Motor neuron (in vitro differentiated cells): ENCODE data around the gene CCBE1. TPM values are rescaled to one million over a fixed set of nuclear protein-coding genes. Genes with fewer than 3 reads are reported as not detected.

Experiments used
- ATAC-seq, 8 experiments: fragments of 200-7000 bp; cut with Tn5 transposase; replicated peaks in 6 of 8; 2 replicates each; pipeline ENCODE4 v1.8.0; 2021; ENCODE audit warnings: mild to moderate bottlenecking in 8 of 8, moderate library complexity in 8 of 8
- H3K27ac ChIP-seq, 2 donors: fragments of 250-450 bp; sonication (Bioruptor Pico); 2 replicates each; pipeline ENCODE4 v1.9.0; 2021; ENCODE audit warnings: antibody characterized with exemption in 2 of 2, mild to moderate bottlenecking in 2 of 2, moderate library complexity in 1 of 2
- H3K4me1 ChIP-seq, 2 donors: fragments of 250-450 bp; sonication (Bioruptor Pico); replicated peaks in 1 of 2; 2 replicates each; pipeline ENCODE4 v1.6.1; 2021; ENCODE audit warnings: antibody characterized with exemption in 2 of 2, mild to moderate bottlenecking in 2 of 2, moderate library complexity in 1 of 2
- H3K4me3 ChIP-seq, 5 donors: fragments of 250-450 bp; sonication (Bioruptor Pico); 2 replicates each; pipeline ENCODE4 v1.9.0; 2021; ENCODE audit warnings: antibody characterized with exemption in 5 of 5, mild to moderate bottlenecking in 5 of 5, moderate library complexity in 4 of 5
- WGBS, 10 experiments: fragments of 450-650 bp; shearing (Covaris generic); methylation state at CpG; one replicate each; pipeline ENCODE4 v1.0.0; 2022; 5-methylcytosine and 5-hydroxymethylcytosine counted together
- in situ Hi-C, 9 experiments: fragments of 400-800 bp; cut with MboI; loops; one replicate each; pipeline ENCODE4 v1.15.0; 2021; ENCODE audit warnings: low sequenced_read_pairs in 9 of 9, low pct_unique_long_range_greater_than_20kb in 2 of 9; ENCODE audit not compliant: unreplicated experiment in 9 of 9
- total RNA-seq, 8 experiments: library from RNA; unstranded; fragments of 300-600 nt; gene quantifications; 2 replicates each; pipeline versions ENCODE4 v1.2.3 to v1.2.4, GENCODE V29; 2022

Gene CCBE1
- total RNA-seq, 8 experiments from 2014 or later = 0.04 to 5.5 (median 1.1) TPM

DNA sequence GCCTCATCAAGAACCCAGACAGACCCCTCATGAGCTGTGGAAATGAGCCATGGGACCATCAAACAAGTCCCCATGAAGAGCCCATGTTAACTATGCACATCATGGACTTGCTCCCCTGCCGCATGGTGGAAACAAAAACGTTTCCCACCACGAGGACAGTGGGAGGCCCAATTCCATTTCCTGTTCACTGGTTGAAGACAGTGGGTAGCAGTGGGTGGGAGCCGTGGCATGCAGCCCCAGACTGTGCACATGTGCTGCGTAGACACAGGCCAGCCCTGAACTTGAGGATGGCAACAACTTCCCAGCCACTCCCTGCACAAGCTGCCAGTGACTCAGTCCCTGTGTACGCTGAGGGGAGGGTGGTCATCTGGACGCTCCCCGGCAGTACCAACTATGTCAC lies 229.7 kb downstream of the CCBE1 start:
- H3K4me3 ChIP-seq = no peak overlapping the region
- peak in 1 of 8 experiments; percentile 20 for ATAC-seq
- H3K27ac ChIP-seq = no peak overlapping the region
- 20 to 100% (median 80%) methylated on average over 1 to 3 of the region's 8 CpGs; no CpG with 5 or more reads in 3 of the 10 experiments for WGBS, 10 experiments
- H3K4me1 ChIP-seq = peaks cover 2 to 3% of the 10 kb centered on the region in 2 donors
- in situ Hi-C loops = loop anchor here (10.0 to 25.0 kb wide), 5 partner anchors 145 to 370 kb away; no protein-coding TSS in a partner anchor

DNA sequence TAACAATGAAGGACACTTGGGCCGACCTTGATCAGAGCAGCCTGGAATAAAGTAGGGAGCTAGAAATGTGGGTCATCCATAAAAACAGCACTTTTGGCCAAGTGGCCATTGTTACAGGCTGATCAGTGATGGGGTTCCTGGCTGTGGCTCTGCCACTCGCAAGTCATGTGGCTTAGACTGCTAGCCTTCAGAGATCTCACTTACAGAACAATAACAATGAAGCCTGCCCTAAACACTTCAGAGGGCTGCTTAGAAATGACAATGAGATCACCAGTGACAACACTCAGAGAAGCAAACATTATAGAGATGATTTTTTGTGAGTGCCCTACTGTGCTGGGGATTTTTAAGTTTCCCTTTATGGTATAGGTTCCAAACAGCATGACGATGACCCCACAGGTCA lies 230.2 kb downstream of the CCBE1 start:
- 63 to 100% (median 90%) methylated on average over 1 to 3 of the region's 3 CpGs; no CpG with 5 or more reads in 2 of the 10 experiments for WGBS, 10 experiments
- peak in 5 of 8 experiments; percentile 61 to 83 (median 76) for ATAC-seq
- no peak overlapping the region for H3K4me3 ChIP-seq
- H3K4me1 ChIP-seq = peaks cover 2 to 3% of the 10 kb centered on the region in 2 donors
- in situ Hi-C loops = loop anchor here (10.0 to 25.0 kb wide), 5 partner anchors 145 to 370 kb away; no protein-coding TSS in a partner anchor
- H3K27ac ChIP-seq = no peak overlapping the region

DNA sequence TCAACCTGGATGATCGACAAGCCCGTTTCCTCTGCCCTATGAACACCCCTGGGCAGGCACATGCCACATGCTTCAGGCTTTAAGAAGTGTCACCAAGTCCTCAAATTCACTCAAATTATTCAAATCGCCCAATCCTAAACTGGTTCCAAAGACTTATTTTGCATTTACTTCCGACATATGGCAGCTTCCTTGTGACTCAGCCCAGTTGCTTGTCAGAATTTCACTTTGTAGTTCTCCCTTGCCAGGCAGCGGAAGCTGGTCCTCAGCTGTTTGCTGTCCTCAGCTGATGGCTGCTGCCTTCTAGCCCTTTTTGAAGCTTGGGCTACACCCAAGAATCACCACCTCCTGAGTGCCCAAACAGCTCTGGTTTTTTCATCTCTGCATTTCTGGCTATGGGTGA lies 232.7 kb downstream of the CCBE1 start:
- ATAC-seq = peak in 2 of 8 experiments; percentile 94
- in situ Hi-C loops = loop anchor here (10.0 to 25.0 kb wide), 5 partner anchors 148 to 373 kb away; no protein-coding TSS in a partner anchor
- H3K4me1 ChIP-seq = peaks cover 6 to 10% of the 10 kb centered on the region in 2 donors
- WGBS, 10 experiments = 30 to 90% (median 68%) methylated on average over 1 to 5 of the region's 5 CpGs; no CpG with 5 or more reads in 4 of the 10 experiments
- no peak overlapping the region for H3K4me3 ChIP-seq
- no peak overlapping the region for H3K27ac ChIP-seq

DNA sequence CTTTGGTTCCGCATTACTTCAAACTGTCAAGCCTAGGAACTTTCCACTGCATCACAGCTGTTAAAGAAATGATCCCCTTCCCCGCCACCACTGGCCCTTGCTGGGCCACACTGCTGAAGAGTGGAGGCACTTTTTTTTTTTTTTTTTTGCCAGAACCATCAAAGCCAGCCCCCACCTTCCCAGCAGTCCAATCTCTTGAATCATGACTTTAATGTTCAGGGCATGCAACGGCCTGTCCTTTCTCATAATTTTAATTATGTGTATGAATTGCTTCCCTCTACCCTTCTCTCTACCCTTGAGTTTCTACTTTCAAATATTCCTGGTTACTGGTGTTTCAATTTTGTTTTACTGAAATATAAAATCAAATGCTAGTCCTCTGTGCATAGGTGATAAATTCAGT lies 236.1 kb downstream of the CCBE1 start:
- in situ Hi-C loops = loop anchor here (10.0 to 25.0 kb wide), 5 partner anchors 151 to 376 kb away; no protein-coding TSS in a partner anchor
- WGBS, 10 experiments = 40 to 100% (median 72%) methylated on average over 1 to 3 of the region's 3 CpGs
- H3K27ac ChIP-seq = no peak overlapping the region
- no peak overlapping the region for H3K4me3 ChIP-seq
- peaks cover 6 to 7% of the 10 kb centered on the region in 2 donors for H3K4me1 ChIP-seq
- ATAC-seq = no peak

DNA sequence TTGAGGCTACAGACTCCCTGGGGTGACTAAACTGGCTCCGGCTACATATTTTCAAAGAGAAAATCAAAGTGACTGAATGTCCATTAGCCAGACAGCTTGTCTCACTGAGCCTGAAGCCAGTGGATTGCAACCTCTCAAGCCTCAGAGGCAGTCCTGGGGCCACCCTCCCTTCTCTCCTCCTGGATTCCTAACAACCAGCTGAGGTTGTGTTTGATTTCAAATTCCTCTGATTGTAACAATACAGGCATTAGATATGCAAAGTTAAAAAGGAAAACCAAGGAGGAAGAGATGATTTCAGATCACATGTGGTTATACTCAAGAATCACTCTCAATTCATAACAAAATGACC lies 237.2 kb downstream of the CCBE1 start:
- Histone ChIP-seq H3K27ac (no peak overlapping the region), H3K4me3 (no peak overlapping the region), H3K4me1 (peaks cover 12 to 13% of the 10 kb centered on the region in 2 donors)
- in situ Hi-C loops = loop anchor here (10.0 to 25.0 kb wide), 5 partner anchors 152 to 377 kb away; no protein-coding TSS in a partner anchor
- ATAC-seq = no peak
- 100% methylated on average over 1 of the region's 1 CpG; no CpG with 5 or more reads in 7 of the 10 experiments for WGBS, 10 experiments

DNA sequence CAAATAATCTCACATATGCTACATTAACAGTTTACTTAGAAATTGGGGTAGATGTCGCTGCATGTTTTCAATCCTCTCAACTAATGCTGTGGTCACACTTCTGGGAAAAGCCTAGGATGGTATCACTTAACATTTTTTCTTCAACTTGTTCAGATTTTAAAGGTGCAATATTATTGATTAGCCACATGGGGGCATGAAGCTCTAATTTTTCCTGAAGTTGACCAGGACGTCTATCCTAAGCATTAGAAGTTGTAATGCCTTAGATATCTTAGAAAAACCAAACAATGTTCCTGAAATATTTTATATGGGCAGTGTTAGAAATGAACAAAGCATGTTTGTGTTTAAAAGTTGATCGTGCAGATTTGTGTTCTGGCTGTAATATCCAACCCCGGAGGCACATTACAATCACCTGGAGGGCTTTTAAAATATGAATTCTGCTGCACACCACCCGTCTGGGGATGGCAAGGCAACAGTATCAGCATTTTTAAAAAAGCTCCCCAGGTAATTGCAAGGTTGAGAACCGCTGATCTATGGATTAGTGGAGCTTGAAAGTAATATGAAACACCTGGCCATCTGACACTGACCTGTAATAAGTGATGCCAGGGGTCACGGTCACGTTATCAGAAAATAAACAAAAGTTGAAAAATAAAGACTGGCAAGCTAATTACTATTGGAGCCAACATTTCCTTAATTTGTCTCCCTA lies 237.7 kb downstream of the CCBE1 start:
- in situ Hi-C loops = loop anchor here (10.0 to 25.0 kb wide), 5 partner anchors 153 to 378 kb away; no protein-coding TSS in a partner anchor

DNA sequence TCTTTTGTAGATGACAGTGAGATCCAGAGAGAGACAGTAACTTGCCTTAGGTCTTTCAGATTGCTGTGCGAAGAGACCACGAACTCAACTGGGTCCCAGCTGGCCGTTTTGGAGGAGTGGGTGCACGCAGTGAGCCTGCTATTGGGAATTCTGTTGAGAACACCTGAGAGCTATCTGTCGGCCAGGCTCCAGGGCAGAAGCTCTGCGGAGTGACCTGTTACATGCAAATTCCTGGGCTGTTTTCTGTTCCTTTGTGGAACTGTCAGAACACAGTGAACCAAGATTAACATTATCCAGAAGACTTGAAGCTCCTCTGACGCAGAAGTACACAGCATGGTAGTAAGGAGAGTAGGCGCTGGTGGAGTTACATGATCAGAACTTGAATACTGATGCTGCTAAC lies 238.6 kb downstream of the CCBE1 start:
- H3K27ac ChIP-seq = no peak overlapping the region
- WGBS, 10 experiments = 27 to 92% (median 70%) methylated on average over 2 to 7 of the region's 8 CpGs; no CpG with 5 or more reads in 3 of the 10 experiments
- in situ Hi-C loops = loop anchor here in 7 of 9 experiments (25.0 kb wide), 3 partner anchors 154 to 379 kb away; no protein-coding TSS in a partner anchor
- H3K4me1 ChIP-seq = peaks cover 12 to 17% of the 10 kb centered on the region in 2 donors
- no peak overlapping the region for H3K4me3 ChIP-seq
- no peak for ATAC-seq

More for the DNA sequence above, 237.7 kb downstream of the CCBE1 start:
- H3K27ac ChIP-seq = no peak overlapping the region
- WGBS, 10 experiments = 0 to 34% (median 3%) methylated on average over 1 to 5 of the region's 8 CpGs
- peak in 4 of 8 experiments; percentile 39 to 63 (median 44) for ATAC-seq
- no peak overlapping the region for H3K4me3 ChIP-seq
- peaks cover 12 to 17% of the 10 kb centered on the region in 2 donors for H3K4me1 ChIP-seq

DNA sequence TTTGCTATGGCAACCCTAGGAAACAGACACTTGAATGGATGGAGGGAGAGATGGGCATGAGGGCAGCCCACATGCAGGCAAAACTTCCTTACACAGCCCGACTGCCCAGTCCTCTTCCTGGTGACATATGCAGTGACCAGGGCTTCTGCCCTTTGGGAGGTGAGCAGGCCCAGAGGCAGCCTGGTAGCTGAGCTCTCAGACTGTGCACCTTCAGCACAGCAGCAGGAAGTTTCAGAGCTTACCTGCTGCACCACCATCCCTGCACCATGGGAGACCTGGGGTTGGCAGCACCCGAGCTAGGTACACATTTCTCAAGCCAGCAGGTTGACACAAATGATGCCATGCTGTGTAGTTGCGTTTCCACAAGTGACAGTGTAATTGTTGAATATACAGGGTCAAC lies 240.6 kb downstream of the CCBE1 start:
- WGBS, 10 experiments = 75 to 92% (median 80%) methylated on average over 1 to 2 of the region's 3 CpGs; no CpG with 5 or more reads in 6 of the 10 experiments
- in situ Hi-C loops = loop anchor here in 7 of 9 experiments (25.0 kb wide), 3 partner anchors 156 to 381 kb away; no protein-coding TSS in a partner anchor
- no peak for ATAC-seq

DNA sequence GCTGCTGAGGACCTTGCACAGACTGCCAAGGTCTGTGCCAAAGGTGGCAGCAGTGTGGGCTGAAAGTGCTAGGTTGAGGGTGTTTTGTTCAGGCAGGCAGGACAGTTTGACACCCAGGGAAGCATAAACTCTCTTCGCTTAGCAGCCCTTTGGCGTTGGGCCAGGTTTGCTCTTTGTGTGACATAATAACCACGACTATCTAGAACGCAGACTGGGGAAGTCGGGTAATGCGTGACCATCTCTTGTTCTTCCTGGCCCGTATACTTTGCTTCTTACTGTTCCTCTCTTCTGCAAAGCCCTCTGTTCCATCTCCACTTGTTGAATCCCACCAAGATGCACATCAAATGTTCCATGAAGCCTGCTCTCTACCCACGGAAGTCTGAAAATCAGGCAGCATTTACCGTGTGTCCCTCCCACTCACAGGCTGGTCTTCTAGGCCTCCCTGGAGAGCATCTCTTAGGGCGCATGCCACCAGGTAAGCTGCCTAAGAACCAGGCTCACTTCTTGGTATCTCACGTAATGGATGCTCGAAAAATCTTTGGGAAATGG lies 241.4 kb downstream of the CCBE1 start:
- Histone ChIP-seq H3K4me1 (peaks cover 12 to 17% of the 10 kb centered on the region in 2 donors), H3K4me3 (no peak overlapping the region), H3K27ac (no peak overlapping the region)
- WGBS, 10 experiments = 66 to 100% (median 80%) methylated on average over 2 to 10 of the region's 12 CpGs; no CpG with 5 or more reads in 2 of the 10 experiments
- peak in 1 of 8 experiments; percentile 2 for ATAC-seq
- in situ Hi-C loops = loop anchor here in 7 of 9 experiments (25.0 kb wide), 3 partner anchors 156 to 381 kb away; no protein-coding TSS in a partner anchor

More for the DNA sequence above, 240.6 kb downstream of the CCBE1 start:
- Histone ChIP-seq H3K27ac (no peak overlapping the region), H3K4me1 (peaks cover 12 to 17% of the 10 kb centered on the region in 2 donors), H3K4me3 (no peak overlapping the region)

DNA sequence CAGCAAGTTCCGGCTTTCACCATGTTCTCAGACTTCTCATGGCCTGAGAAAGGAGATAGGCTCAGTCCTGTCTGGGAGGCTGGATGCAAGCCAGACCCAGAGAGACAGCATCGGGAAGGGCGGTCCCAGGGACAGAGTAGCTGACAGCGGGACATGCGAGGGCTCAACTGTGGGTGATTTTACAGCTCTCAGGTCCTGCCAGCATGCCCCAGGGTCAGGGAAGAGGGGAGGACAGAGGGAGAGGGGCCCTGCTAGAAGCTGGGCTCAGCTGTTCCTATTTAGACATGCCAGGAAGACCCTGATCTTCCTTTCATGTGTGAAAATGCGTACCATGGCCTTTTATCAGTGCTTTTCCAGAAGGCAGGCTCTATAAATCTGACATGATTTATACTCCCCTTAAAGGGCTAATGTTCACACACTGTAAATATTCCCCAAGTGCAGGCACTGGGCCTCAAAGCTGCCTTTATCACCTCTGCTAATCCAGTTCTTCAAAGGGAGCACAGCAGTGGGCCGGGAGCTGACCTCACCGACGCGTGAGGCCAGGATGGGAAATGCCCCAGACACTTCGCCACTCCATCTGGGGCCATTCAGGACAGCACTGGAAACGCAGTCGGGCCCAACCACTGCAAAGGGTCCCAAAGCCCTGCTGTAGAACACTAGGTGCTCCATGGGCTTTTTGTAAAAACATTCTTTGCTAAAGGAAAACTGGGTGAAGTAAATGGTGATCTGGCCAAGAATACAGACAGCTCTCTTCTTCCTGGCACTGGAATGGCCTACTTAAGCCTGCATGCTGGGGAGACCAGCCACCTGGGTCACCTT lies 242.1 kb downstream of the CCBE1 start:
- 35 to 100% (median 67%) methylated on average over 1 to 11 of the region's 13 CpGs; no CpG with 5 or more reads in 4 of the 10 experiments for WGBS, 10 experiments
- in situ Hi-C loops = loop anchor here in 7 of 9 experiments (25.0 kb wide), 3 partner anchors 157 to 382 kb away; no protein-coding TSS in a partner anchor
- H3K4me1 ChIP-seq = peaks cover 7 to 17% of the 10 kb centered on the region in 2 donors
- peak in 6 of 8 experiments; percentile 55 to 97 (median 92) for ATAC-seq
- no peak overlapping the region for H3K4me3 ChIP-seq
- H3K27ac ChIP-seq = no peak overlapping the region

DNA sequence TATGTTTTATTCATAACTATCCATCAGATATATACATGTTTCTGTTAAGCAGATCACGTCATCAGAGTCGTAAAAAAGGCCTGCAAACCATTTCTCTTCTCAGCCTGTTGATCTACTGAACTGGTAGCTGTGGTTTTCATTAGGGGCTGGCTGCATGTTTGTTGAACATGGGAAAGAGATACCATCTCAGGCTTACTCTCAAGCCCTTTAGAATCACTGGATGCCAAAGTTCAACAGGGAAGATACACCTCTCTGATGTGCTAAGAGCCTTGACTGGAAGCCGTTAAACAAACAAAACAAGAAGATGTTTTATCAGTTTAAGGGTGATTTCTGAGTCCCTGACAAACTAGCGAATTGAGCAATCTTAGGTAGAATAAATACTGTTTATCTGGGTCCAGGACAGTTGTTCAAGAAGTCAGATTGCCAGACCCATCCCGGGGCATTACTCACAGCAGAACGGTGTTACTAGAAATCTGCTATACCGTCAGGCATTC lies 243.7 kb downstream of the CCBE1 start:
- WGBS, 10 experiments = 21 to 98% (median 77%) methylated on average over 1 to 7 of the region's 7 CpGs; no CpG with 5 or more reads in 1 of the 10 experiments
- Histone ChIP-seq H3K4me3 (no peak overlapping the region), H3K27ac (no peak overlapping the region), H3K4me1 (peaks cover 5 to 11% of the 10 kb centered on the region in 2 donors)
- in situ Hi-C loops = loop anchor here in 7 of 9 experiments (25.0 kb wide), 3 partner anchors 159 to 384 kb away; no protein-coding TSS in a partner anchor
- ATAC-seq = peak in 1 of 8 experiments; percentile 7

DNA sequence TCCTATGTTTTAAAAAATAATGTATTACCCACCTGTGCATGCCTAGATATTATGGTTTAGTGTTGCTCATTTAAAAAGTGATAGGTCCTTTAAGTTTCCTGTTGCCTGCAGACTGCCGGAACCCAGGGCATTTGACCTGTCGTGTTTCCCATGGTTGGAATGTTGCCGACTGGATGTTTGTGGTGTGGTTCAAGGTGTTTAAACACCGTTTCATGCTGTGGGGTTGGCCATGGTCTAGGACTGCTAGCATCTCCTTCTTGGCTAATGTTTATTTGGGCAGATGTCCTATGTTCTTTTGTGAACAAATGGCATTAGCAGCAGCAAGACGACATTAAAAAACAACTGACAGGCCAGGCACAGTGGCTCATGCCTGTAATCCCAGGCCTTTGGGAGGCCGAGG lies 245.3 kb downstream of the CCBE1 start:
- no peak for ATAC-seq
- H3K27ac ChIP-seq = no peak overlapping the region
- 54 to 91% (median 85%) methylated on average over 3 to 5 of the region's 6 CpGs; no CpG with 5 or more reads in 4 of the 10 experiments for WGBS, 10 experiments
- in situ Hi-C loops = loop anchor here in 7 of 9 experiments (25.0 kb wide), 3 partner anchors 160 to 385 kb away; no protein-coding TSS in a partner anchor
- no peak overlapping the region for H3K4me3 ChIP-seq
- H3K4me1 ChIP-seq = peaks cover 5 to 11% of the 10 kb centered on the region in 2 donors
